NCI-H345 treated with DMSO at 0.1 percent for 48 hours (cell line): ENCODE results near the gene DDAH2.
"Not testable (repeated sequence)": the region's sequence is repeated elsewhere in the genome, so short reads cannot be mapped to it uniquely, and the experiment has no call there.

Experiments used
- DNase-seq: peaks from one replicate; lab custom pipeline; 2025; ENCODE audit not compliant: unreplicated experiment; lab: John Stamatoyannopoulos, UW

Gene DDAH2

DNA sequence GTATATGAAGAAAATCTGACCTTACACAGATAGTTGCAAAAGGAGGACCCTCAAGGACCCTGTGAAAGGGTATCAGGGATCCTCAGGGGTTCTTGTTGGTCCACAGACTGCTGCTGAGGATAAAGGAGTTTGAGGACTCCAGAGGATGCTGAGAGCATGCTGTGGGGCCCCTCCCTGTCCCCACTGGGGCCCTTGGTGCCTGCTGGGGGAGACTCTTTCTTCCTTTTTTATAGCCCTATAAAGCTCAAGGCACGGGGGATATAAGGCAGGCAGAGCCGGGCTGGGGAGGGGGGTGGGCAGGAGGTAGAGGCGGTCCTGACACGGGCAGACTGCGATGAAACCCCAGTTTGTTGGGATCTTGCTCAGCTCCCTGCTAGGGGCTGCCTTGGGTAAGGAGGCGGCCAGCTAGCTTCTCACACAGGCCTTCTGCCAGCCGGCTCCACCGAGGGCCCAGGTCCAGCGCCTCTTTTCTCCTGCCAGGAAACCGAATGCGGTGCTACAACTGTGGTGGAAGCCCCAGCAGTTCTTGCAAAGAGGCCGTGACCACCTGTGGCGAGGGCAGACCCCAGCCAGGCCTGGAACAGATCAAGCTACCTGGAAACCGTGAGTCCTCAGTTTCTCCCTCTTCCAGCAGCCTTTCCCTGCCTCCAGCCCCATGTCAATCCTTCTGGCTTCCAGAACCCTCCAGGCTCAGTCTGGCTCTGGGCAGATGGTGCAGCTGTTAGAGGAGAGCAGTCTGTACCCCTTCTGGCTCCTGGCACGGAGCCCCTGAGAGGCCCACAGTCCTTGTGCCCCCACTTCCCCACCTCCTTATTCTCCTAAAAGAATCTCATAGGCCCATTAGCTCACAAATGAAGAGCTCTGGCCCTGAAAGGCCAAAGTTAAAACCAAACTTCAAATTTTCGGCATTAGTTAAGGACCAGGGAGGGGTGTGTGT, 13.8 kb downstream of the DDAH2 start, which contains the start of gene LY6G6D:
Gene LY6G6D, plus strand, starts transcription at position 327 of the 937 bp plus-strand sequence. Its CDS starts 8 bp downstream, at position 335.
- no peak for DNase-seq

DNA sequence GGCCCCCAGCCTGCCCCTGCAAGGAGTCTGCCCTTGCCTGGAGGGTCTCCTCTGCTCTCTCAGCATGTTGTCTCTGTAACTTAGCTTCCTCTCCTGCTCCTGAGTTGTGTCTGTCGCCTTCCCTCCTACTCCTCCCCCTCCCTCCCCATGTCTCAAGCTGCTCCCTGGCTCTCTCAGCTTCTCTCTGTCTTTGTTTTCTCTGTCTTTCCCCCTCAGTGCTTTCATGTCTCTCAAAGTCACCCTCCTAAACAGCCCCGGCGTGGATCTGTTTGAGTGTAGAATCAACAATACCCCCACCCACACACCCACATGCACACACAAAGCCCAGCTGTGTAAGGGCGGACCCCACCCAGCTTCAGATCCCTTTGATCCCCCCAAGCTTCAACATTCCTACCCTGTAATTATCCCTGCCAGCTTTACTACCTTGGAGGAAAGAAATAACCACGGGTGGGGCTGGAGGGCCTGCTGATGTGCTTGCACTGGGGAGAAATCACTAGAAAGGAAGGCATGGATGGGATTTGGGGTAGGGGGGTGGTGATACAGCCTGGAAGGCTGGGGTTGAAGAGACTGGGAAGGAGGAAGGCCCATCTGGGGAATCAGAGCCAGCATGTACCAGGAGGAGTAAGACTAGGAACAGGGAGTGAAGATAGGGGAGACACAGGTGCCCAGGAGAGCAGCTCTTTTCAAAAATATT, 15.0 kb downstream of the DDAH2 start:
- no peak for DNase-seq

DNA sequence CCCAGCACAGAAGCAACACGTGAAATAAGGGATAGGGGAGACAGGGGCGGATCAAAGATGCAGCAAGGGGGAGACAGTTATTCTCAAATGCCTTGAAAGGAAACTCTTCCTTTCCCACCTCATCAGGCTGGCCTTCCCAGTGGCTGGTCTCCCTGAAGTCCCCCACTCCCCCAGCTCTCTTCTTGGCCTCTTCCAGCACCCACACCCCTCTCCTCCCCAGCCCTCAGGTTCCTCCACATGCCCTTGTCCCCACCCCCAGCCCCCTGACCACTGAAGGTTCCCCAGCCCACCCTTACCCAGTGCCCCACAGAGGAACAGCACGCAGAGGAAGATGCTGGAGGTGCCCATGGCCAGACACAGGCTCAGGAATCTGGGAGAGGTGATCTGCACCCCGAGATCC, 15.6 kb downstream of the DDAH2 start:
- no peak for DNase-seq

DNA sequence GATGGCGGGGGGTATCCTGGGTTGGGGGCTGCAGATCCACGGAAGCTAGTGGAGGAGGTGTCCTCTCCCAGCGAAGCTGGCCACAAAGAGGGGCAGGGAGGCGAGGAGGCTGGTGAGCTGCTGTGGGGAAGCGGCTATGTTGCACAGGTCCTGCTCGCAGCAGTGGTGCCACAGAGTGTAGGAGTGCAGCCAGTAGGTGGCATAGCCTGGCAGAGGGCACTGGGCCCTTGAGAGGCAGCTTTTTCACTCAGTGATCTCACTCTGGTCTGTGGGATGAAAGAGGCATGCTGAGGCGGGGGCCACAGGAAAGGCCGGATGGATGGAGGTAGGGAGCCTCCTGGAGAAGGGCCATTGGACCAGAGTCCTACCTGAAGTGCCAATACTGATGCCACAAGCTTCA, 16.8 kb downstream of the DDAH2 start:
- no peak for DNase-seq

DNA sequence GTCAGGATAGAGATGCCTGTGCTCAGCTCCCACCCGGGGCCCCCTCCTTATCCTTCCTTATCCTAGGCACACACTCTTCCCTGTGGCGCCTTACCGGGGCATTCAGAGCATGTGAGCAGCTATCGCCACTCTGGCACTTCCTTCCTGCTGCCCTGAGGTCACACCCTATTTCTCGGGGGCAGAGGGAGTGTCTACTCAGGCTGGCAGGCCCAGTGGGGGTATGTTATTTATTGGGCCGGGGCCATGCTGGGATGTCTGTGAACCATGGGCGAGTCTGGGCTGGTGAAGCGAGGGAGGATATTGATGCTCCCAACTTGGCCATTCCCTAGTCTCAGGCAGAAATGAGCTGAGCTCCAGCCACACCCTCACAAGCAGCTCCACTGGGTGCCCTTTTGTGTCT, 17.9 kb downstream of the DDAH2 start:
- no peak for DNase-seq

DNA sequence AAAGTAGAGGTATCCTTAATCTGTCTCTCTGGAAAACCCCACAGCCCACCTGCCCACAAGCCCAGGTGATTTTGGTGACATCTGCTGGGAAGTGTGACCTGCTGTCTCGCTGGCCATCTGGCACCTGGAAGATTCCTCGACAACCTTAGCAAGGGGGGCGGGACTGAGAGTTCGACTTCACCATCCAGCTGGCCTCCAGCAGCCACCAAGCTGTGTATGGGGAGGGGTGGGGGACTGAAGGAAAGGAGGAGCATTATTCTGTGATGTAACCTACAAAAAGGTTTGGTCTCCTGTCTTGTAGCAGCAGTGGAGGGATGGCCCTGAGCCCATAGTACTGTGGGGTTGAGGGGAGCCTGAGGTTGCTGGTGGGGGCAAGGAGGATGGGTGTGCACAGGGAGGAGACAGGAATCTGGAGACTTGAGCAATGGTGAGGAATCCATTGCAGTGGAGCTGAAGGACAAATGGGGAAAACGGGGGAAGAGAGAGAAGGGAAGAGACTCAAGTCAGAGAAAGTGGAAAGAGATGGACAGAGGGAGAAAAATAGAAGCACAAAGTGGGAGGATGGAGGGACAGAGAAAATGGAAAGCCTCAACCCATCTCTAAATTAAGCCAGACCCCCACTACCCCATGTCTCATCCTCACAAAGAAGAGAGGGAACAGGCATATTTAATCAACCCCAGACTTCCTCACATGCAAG, 18.4 kb downstream of the DDAH2 start:
- no peak for DNase-seq

DNA sequence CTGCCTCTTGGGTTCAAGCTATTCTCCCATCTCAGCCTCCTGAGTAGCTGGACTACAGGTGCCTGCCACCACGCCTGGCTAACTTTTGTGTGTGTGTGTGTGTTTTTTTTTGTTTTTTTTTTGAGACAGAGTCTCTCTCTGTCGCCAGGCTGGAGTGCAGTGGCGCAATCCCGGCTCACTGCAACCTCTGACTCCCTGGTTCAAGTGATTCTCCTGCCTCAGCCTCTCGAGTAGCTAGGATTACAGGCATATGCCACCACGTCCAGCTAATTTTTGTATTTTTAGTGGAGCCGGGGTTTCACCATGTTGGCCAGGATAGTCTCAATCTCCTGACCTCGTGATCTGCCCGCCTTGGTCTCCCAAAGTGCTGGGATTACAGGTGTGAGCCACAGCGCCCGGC, 19.9 kb downstream of the DDAH2 start:
- DNase-seq: not testable (repeated sequence)

DNA sequence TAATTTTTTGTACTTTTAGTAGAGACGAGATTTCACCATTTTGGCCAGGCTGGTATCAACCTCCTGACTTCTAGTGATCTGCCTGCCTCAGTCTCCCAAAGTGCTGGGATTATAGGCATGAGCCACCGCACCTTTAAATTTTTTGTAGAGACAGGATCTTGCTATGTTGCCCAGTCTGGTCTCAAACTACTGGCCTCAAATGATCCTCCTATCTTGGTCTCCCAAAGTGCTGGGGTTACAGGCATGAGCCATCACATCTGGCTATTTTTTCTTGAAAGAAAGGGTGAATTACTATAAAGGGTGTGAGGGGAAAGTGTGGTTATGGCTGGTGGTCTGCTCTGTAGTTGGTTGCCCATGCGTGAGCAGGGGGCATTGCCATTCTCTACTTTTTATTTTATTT, 20.9 kb downstream of the DDAH2 start:
- no peak for DNase-seq

DNA sequence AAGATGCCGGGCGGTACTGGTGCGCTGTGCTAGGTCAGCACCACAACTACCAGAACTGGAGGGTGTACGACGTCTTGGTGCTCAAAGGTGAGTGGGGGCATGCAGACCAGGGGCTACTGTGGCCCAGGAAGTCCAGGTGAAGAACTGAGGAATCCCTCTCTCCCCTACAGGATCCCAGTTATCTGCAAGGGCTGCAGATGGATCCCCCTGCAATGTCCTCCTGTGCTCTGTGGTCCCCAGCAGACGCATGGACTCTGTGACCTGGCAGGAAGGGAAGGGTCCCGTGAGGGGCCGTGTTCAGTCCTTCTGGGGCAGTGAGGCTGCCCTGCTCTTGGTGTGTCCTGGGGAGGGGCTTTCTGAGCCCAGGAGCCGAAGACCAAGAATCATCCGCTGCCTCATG, 21.4 kb downstream of the DDAH2 start:
- DNase-seq: no peak

DNA sequence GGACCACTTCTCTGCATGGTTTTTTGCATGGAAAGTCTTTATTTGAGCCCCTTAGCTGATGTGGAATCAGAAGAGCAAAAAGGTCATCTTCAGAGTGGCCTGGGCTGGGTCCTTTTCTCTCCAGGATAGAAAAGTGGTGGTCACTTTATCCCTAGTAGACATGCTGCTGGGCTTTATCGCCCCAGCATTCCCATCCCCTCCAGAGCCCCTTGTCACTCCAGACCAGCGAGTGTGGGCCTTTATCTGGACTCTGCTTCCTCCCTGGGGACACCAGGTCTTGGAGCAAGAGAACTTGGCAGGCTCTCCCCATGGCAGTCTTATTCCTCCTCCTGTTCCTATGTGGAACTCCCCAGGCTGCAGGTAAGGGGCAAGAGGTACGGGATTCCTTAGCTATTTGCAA, 22.5 kb downstream of the DDAH2 start, which contains the start of gene LY6G6F:
Gene LY6G6F, plus strand, starts transcription at position 268 of the 400 bp plus-strand sequence. Its CDS starts 41 bp downstream, at position 309.
- no peak for DNase-seq

DNA sequence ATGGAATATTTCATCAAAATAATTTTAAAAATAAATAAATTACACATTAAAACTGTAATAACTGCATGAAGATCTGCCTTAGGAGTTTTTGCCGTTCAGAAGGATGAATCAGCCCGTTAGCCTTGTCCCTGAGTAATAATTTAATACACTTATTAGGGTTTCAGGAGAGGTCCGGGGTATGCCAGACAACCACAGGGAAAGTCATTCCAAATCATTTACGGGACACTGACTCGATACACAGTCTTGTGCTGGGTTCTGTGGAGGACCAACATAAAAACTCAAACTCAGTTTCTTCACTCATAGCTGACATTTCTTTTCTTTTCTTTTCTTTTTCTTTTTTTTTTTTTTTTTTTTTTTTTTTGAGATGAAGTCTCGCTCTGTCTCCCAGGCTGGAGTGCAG, 23.2 kb downstream of the DDAH2 start:
- no peak for DNase-seq

DNA sequence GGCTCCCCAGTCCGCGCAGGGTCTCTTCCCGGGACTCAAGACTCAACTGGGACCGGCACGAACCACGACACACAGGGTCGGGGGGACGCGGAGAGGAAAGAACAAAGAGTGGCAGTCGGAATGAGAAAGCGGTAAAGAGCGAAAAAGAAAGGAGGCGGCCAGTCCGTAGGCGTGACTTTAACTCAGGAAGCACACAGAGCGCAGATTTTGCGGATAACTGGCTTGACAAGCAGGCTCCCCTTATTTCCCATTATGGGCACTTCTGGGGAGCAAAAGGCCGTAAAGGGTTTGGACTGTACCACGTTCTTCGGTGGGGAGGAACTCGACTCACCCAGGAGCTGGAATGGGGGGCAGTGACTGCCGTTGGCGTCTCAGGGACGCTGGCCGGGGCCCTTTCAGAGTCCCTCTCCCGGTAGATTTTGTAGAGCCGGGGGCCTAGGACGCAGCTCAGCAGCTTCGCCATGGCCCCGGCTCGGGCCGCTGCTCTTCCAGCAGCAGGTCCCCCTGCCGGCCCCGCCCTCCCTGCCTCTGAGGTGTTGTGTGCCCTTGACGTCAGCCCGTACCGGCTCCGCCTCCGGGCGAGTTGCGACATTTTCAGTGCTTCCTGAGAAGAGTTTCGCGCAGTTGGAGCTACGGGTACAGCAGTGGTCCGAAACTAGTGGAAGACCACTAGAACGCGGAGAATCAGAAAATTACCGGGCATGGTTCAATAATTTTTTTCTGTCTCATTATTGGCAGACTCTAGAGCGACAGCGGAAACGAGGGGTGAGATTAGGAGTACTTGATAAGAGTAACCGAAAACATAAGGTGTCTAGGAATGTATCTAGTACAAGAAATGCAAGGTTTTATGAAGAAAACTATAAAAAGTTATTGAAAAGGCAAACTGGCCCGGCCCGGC, 26.0 kb downstream of the DDAH2 start, which contains the start of gene ABHD16A:
Gene ABHD16A, minus strand, starts transcription at position 506 of the 898 bp plus-strand sequence. Its CDS starts 43 bp downstream, at position 463.
- DNase-seq: peak; percentile 94

DNA sequence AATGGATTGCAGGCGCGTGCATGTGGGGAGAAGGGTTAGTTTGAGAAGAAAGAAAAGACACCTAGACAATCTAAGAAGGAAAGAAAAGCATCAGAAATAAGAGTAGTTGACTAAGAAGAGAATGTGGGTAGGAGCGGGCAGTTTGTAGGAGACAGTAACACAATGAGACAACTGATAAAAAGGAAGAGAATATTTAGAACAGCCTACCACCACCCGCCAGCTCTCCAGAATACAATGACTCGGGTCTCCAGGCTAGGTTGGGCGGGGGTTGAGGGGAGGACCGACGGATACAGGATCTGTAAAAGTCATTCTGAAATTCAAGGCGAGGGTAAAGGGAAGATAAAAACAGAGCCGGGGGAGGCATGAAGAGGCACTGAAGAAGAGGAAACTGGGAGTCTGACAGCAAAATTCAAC, 26.7 kb downstream of the DDAH2 start:
- DNase-seq: no peak

DNA sequence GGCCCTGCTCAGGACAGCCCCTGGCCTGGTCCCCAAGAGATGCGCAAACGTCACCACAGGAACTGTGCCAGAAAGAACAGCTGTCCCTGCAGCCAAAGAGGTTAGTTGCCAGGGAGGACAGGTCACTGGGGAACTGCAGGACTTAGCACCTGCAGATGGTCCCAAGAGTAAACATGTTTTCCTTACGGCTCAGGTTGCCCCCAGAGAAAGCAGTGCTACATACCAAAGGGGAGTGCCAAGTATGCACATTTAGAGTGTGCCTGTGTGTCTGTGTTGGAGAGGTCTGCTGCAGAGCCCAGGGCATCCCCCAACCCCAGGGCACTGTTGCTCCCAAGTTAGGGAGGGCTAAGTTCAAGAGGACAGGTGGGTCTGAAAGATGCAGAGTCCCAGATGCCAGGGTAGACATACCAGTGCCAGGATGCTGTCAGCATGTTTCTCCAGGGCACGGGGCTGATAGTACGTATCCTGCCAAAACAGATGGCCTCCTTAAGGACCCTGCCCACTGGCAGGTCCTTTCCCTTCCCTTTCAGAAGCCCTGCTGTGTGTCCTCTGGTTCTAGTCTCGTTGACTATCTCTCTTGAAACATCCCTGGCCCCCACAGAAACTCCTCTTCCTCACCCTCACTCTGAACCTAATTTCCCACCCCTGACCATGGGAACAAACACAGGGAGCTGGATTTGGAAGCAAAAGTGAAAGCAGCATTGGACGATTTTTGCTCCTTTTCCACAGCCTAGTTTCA, 27.3 kb downstream of the DDAH2 start:
- no peak for DNase-seq

DNA sequence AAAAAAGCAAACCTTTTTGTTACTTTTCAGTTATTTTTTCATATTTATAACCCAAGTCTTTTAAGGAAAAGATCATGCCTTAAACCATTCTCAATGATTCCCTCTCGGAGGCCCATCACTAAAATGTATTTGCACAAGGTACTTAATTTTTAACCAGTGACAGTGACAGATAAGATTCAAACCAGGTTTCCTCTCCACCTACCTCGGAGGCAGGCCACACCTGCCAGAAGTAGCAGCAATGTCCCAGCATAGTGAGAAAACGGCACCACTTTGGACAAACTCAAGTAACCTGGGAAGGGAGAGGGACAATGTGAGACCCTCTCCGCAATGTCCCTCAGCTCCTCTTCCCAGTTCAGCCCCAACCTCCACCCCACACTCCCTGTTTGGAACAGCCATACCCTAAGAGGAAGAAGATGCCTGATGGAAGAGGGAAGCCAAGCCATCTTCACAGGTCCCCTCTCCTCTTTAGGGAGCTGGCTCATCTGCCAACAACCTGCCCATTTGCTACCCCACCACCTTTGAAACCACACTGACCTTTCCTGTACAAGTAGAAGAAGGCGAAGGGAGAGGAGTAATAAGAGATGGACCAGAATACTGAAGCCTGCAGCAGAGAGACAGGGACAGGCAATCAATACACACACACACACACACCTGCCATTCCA, 28.2 kb downstream of the DDAH2 start:
- DNase-seq: no peak

DNA sequence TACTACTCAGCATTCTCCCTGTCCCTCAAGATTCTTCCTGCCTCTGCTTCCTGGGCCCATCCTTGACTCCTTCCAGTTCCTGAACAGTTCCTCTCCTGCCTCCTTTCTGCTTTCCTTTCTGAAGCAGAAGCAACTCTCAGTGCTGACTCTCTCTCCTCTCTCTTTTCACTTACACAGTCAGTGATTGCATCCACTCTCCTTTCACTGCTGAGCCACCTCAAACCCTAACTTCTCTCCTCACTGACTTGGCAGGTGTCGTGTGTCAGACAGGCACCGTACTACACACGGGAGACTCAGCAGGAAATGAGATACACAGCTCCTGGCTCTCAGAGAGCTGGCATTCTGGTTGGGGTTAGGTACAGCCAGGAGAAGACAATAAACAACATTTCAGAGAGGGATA, 31.5 kb downstream of the DDAH2 start:
- no peak for DNase-seq

DNA sequence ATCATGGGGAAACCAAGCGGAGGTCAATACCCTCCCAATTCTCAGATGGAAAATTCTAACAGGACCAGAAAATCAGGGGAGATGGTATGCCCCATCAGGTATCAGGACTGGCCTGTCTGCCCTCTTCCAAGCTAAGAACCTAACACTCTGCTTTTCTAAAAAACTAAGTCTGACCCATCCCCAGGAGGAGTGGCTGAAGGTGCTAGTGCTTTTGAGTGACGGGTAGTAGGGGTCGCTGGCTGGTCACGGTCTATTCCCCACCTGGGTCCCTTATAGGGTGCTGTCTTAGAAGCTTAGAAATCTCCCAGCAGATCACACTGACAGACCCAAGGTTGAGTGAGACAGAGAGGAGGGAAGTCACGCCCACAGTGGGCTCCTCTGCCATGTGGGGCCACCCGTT, 35.6 kb downstream of the DDAH2 start:
- DNase-seq: no peak

DNA sequence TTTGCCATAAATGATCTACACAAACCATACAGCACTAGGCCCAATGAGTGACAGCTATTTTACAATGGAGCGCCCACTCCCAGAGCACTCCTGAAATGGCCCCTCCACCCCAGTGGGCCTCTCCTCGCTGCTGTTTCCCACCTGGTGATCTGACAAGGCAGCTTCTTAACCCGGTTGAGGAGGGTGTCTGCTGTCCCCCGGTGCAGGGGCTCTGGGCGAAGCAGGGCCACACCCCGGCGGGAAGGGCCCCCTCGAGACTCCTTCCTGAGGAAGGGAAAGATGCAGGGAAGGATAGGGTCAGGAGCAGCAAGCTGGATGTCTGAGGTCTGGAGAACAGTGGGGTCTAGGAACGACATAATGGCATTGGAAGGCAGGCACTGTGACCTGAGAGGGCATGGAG, 36.2 kb downstream of the DDAH2 start:
- no peak for DNase-seq

DNA sequence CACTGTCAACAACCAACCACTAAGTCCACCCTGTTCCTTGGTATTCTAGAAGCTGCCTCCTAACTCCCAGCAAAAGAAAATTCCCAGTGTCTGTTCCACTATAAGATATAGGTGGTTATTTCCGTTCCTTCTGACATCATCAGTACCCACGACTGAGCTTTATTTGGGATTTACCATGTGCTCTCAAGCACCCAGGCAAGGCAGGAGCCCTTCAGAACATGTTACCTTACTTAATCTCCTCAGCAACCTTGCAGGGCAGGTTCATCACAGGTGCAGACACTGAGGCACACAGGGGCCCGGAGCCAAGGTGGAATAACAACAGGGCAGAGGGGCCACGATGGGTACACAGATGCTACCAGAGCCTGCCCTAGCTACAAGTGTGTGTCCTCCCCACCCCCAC, 36.7 kb downstream of the DDAH2 start:
- DNase-seq: no peak
